GM08714 (cell line): Measurements from ENCODE around the gene FRS2.
"Not testable (repeated sequence)": the region's sequence is repeated elsewhere in the genome, so short reads cannot be mapped to it uniquely, and the experiment has no call there.

Source experiments
- H3K4me3 ChIP-seq: fragments of 200-500 bp; sonication (Bioruptor generic); 2 replicates; pipeline ENCODE4 v1.5.1; 2014; ENCODE audit warnings: mild to moderate bottlenecking, low read length, inconsistent platforms
- ZNF274 ChIP-seq: IDR thresholded peaks from 2 replicates; pipeline ENCODE4 v1.6.1; 2012; ENCODE audit warnings: mild to moderate bottlenecking, low read depth, low read length

The FRS2 gene

GRCh38 chr12:69589082-69589481, 118.9 kb downstream of the FRS2 start:
- no peak overlapping the region for H3K4me3 ChIP-seq
- no peak for TF ChIP-seq ZNF274

GRCh38 chr12:69595689-69596088, 125.5 kb downstream of the FRS2 start:
- TF ChIP-seq ZNF274, result no peak
- H3K4me3 ChIP-seq, result no peak overlapping the region

GRCh38 chr12:69598174-69598753, 128.1 kb downstream of the FRS2 start:
- TF ChIP-seq ZNF274, result no peak
- no peak overlapping the region for H3K4me3 ChIP-seq

- no peak for TF ChIP-seq ZNF274
- no peak overlapping the region for H3K4me3 ChIP-seq
Measured at GRCh38 chr12:69600804-69601203, 130.6 kb downstream of the FRS2 start.

GRCh38 chr12:69601962-69602685, 131.9 kb downstream of the FRS2 start:
- no peak for TF ChIP-seq ZNF274
- no peak overlapping the region for H3K4me3 ChIP-seq

GRCh38 chr12:69602954-69603353, 132.8 kb downstream of the FRS2 start:
- no peak overlapping the region for H3K4me3 ChIP-seq
- no peak for TF ChIP-seq ZNF274

GRCh38 chr12:69603556-69603955, 133.4 kb downstream of the FRS2 start:
- not testable (repeated sequence) for H3K4me3 ChIP-seq

GRCh38 chr12:69604275-69604674, 134.1 kb downstream of the FRS2 start:
- not testable (repeated sequence) for H3K4me3 ChIP-seq

- no peak overlapping the region for H3K4me3 ChIP-seq
- TF ChIP-seq ZNF274, result no peak
Measured at GRCh38 chr12:69608114-69608513, 137.9 kb downstream of the FRS2 start.

- no peak overlapping the region for H3K4me3 ChIP-seq
- TF ChIP-seq ZNF274, result no peak
Measured at GRCh38 chr12:69610126-69610525, 139.9 kb downstream of the FRS2 start.

GRCh38 chr12:69610729-69611128, 140.5 kb downstream of the FRS2 start, which contains the start of gene LRRC10:
LRRC10 (minus strand) TSS chr12:69610907; CDS start chr12:69610838, 69 bp downstream.
- H3K4me3 ChIP-seq, result no peak within 1 kb of the TSS
- TF ChIP-seq ZNF274, result no peak

- TF ChIP-seq ZNF274, result no peak
Measured at GRCh38 chr12:69613351-69613750, 143.2 kb downstream of the FRS2 start.

GRCh38 chr12:69616025-69616424, 145.8 kb downstream of the FRS2 start:
- TF ChIP-seq ZNF274, result no peak
- H3K4me3 ChIP-seq, result no peak overlapping the region

More at GRCh38 chr12:69613351-69613750, 143.2 kb downstream of the FRS2 start:
- H3K4me3 ChIP-seq, result no peak overlapping the region

- no peak overlapping the region for H3K4me3 ChIP-seq
- no peak for TF ChIP-seq ZNF274
Measured at GRCh38 chr12:69619050-69619449, 148.9 kb downstream of the FRS2 start.

GRCh38 chr12:69620077-69620476, 149.9 kb downstream of the FRS2 start:
- H3K4me3 ChIP-seq, result no peak overlapping the region
- TF ChIP-seq ZNF274, result no peak

GRCh38 chr12:69620921-69621320, 150.7 kb downstream of the FRS2 start:
- no peak overlapping the region for H3K4me3 ChIP-seq
- TF ChIP-seq ZNF274, result no peak
